T47D (cell line): ENCODE measurements around the gene KIF11.

ENCODE experiments used
- DNase-seq, 2 experiments: peaks; one replicate each; pipeline versions ENCODE4 v3.0.0 to v3.0.0-alpha.2; 2011 to 2012; ENCODE audit warnings: low read depth in 1 of 2, low spot score in 1 of 2
- JUND ChIP-seq: IDR thresholded peaks from 2 replicates; pipeline ENCODE4 v1.6.1; 2012; ENCODE audit warnings: low read depth
- in situ Hi-C: cut with HindIII; loops from 2 replicates; pipeline ENCODE4 v1.10.0; 2016; ENCODE audit warnings: low sequenced_read_pairs, low pct_unique_long_range_greater_than_20kb

Gene KIF11

DNA sequence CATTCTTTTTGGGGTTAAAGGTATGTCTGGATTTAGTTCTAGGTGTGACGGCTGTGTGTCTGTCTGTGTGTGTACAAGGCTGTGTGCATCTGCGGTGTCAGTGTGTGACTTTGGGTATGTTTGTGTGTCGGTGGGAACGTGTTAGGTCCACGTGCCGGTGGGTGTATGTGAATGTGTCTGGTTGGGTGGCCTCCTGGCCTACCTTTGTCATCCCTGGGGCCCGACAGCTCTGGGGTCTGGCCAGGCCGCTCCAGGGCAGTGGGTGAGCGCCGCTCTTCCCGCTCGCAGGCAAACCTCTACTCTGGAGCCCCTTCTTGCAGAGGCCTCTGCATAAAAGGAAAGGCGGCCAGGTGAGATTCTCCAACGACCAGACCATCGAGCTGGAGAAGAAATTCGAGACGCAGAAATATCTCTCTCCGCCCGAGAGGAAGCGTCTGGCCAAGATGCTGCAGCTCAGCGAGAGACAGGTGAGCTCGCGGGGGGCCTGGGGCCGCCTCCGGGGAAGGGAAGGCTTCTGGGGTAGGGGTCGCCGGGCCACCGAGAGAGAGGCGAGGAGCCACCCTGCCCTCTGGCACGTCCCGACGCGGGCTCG, 99.2 kb downstream of the KIF11 start:
- in situ Hi-C loops, result no loop called here
- TF ChIP-seq JUND, result no peak
- DNase-seq, result no peak

DNA sequence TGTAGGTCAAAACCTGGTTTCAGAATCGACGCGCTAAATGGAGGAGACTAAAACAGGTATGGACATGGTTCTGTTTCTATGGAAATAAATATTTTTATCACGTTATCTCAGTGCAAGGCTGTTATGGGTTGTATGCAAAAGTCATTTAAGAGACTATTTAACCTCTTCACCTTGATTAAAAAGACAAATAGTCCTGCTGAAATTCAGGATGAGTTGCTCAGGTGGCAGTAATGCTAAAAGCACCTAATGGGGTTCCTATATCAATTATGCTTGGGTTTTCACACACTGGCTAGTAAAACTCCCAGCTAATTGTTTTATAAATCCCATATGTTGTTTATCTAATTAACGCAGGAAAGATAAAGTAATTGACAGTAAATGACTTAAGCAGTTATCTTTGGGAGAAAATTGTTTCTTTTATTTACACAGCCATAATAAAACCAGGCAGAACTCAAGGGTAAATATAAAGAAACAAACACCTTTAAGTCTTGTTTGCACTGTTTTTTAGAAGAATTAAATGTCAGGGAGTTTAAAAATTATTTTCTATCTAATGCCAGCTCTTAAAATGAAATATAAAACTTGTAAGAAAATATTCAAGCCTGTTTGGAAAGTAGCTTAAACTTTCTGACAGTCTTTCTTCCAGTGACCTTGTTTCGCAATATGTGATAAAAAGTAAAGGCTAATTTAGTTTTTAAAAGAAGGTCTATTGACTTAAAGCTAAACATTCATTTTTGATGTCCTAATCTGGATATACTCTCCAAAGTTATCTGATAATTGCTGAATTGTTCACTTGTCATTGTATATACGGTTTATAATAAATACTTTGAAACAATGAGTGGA, 100.0 kb downstream of the KIF11 start:
- in situ Hi-C loops, result no loop called here
- no peak for DNase-seq
- no peak for TF ChIP-seq JUND

- in situ Hi-C loops, result no loop called here
- TF ChIP-seq JUND, result no peak
- DNase-seq, result no peak
Measured at GRCh38 chr10:92693534-92693893, 100.6 kb downstream of the KIF11 start.

- in situ Hi-C loops, result no loop called here
- no peak for TF ChIP-seq JUND
- DNase-seq, result no peak
Measured at GRCh38 chr10:92695679-92696605, 103.0 kb downstream of the KIF11 start.

DNA sequence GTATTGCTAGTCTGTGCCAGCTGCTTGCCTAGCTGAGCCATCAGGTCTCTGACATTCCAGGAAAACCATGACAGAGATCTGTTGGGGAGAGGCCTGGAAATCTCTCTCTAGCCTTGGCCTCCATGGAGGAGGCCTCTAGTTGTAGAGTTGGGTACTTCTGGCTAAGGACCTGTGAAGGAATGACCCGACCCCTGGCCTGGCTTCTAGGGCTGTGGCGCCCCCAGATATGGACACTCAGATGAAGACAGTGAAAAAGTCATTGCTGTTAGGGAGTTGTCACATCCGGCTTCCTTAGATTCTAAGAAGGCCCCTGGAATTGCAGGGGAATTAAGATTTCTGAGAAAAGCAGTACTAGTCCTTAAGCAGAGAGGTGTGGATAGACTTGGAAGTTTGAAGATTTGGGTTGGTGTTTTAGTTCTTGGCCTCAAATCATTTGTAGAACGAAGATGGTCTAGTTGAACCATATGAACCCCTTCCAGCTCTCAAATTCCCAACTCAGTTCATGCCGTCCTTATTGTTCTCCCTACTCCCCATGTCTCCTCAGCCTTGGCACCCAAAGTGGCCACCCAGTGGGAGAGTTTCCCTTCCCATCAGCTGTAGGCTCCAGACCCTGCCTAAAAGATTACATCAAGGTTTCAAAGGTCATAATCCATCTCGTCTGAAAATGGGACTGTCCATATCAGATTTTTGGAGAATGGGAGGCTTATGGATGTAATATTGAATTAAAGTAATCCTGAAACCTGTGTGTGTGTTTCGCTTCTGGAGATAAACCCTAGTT, 103.9 kb downstream of the KIF11 start:
- in situ Hi-C loops, result no loop called here
- no peak for TF ChIP-seq JUND
- no peak for DNase-seq

DNA sequence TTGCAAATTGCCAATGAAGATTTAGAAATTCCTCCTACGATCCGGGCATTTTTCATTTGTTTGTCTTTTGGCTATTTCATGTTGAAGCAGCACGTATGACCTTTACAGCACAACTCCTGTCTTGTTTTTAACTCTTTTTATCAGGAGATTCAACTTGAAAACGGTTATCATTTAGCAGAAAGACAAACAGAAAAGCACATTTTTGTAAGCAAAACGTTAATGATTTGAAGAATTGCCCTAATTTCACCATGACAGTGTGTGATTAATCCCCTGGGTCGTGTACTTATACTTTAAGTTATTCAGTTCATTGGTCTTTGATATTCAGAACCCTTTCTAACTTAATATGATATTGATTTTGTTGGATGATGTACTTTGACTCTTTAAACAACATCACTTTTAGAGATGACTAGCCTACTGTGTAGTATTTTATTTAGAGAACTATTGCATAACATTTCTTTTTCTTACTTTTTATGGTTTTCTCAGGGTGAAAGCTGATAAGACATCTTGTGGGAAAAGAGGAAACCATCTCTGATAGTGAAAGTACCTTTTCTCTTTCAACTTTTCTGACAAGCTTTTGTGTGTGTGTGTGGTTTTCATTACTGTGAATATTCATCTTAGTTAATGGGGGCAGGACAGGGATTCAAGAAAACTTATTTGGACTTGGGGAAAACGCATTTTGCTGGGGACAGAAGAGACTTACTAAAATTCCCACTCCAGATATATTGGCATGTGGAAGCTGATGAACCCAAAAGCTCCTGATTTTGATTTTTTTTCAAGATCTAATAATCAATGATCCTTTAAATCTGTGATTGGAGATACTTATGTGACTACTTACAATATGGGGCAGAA, 105.0 kb downstream of the KIF11 start:
- no peak for DNase-seq
- in situ Hi-C loops, result no loop called here
- TF ChIP-seq JUND, result no peak

DNA sequence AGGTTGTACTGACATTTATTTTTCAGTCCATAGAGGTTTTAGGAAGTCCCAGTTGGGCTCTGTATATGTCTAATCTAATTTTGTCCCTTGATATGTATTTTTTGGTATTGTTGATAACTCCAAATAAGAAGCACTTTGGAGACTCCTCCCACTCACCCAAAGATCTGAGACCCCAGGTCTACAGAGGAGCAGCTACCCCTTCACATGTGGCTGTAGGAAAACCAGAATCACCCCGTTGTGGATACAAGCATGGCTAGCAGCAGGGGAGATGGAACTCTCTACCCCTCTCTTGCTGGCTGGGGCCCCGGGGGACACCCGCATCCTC, 106.2 kb downstream of the KIF11 start:
- in situ Hi-C loops, result no loop called here
- no peak for TF ChIP-seq JUND
- no peak for DNase-seq

GRCh38 chr10:92699518-92700381, 106.8 kb downstream of the KIF11 start:
- peak; percentile 36 to 40 for DNase-seq
- in situ Hi-C loops, result no loop called here
- no peak for TF ChIP-seq JUND

- no peak for TF ChIP-seq JUND
- no peak for DNase-seq
- in situ Hi-C loops, result no loop called here
Measured at GRCh38 chr10:92702301-92702916, 109.5 kb downstream of the KIF11 start.
